Activated T-cell treated with anti-CD3 and anti-CD28 coated beads for 48 hours (primary cell): ENCODE data around the gene CCIN.

ENCODE experiments used
- DNase-seq: peaks from one replicate; pipeline ENCODE4 v3.0.0-alpha.2; 2020; ENCODE audit warnings: low read depth

The CCIN gene

GRCh38 chr9:36191686-36192085, 22.5 kb downstream of the CCIN start:
- no peak for DNase-seq

- DNase-seq = no peak
These were observed 23.0 kb downstream of the CCIN start for GRCh38 chr9:36192196-36192595.

- no peak for DNase-seq
These were observed 23.8 kb downstream of the CCIN start for GRCh38 chr9:36193023-36193422.

GRCh38 chr9:36194326-36195000, 25.3 kb downstream of the CCIN start:
- no peak for DNase-seq

- no peak for DNase-seq
These were observed 35.8 kb downstream of the CCIN start for GRCh38 chr9:36204906-36205547.

GRCh38 chr9:36207016-36207415, 37.8 kb downstream of the CCIN start:
- no peak for DNase-seq

- DNase-seq = no peak
These were observed 38.4 kb downstream of the CCIN start for GRCh38 chr9:36207546-36208012.

- no peak for DNase-seq
These were observed 39.5 kb downstream of the CCIN start for GRCh38 chr9:36208521-36209253.

- DNase-seq = no peak
These were observed 41.5 kb downstream of the CCIN start for GRCh38 chr9:36210722-36211121.

- DNase-seq = no peak
These were observed 42.3 kb downstream of the CCIN start for GRCh38 chr9:36211510-36211909.

- DNase-seq = no peak
These were observed 44.2 kb downstream of the CCIN start for GRCh38 chr9:36213387-36213786.

- no peak for DNase-seq
These were observed 44.8 kb downstream of the CCIN start for GRCh38 chr9:36213989-36214388.

- DNase-seq = no peak
These were observed 45.4 kb downstream of the CCIN start for GRCh38 chr9:36214571-36214970.

GRCh38 chr9:36217256-36217968, 48.2 kb downstream of the CCIN start:
- no peak for DNase-seq

- no peak for DNase-seq
These were observed 48.8 kb downstream of the CCIN start for GRCh38 chr9:36218011-36218410.

GRCh38 chr9:36218411-36218901, 49.3 kb downstream of the CCIN start:
- no peak for DNase-seq
